T-helper 2 cell treated with Interferon-gamma antibody and Interleukin-4, amounts not matched to agents 5 μg/mL and 100 μg/mL, for 36 hours (primary cell): ENCODE data around the gene ADAT3.

Experiments
- DNase-seq: peaks from one replicate; pipeline ENCODE4 v3.0.0; 2021; ENCODE audit warnings: low spot score
- H3K27ac Mint-ChIP-seq: one replicate; pipeline ENCODE4 v1.8.0; 2021; ENCODE audit warnings: mild to moderate bottlenecking, mixed read lengths
- H3K27me3 Mint-ChIP-seq: one replicate; pipeline ENCODE4 v1.8.0; 2021; ENCODE audit warnings: low read depth, mixed read lengths
- H3K36me3 Mint-ChIP-seq: one replicate; pipeline ENCODE4 v1.8.0; 2021; ENCODE audit warnings: low read depth, mixed read lengths
- H3K4me1 Mint-ChIP-seq: one replicate; pipeline ENCODE4 v1.8.0; 2021; ENCODE audit warnings: low read depth, mixed read lengths
- H3K4me3 Mint-ChIP-seq: one replicate; pipeline ENCODE4 v1.8.0; 2022; ENCODE audit warnings: mild to moderate bottlenecking, moderate library complexity, mixed read lengths
- H3K9me3 Mint-ChIP-seq: one replicate; pipeline ENCODE4 v1.8.0; 2021; ENCODE audit warnings: mixed read lengths

ADAT3 gene

DNA sequence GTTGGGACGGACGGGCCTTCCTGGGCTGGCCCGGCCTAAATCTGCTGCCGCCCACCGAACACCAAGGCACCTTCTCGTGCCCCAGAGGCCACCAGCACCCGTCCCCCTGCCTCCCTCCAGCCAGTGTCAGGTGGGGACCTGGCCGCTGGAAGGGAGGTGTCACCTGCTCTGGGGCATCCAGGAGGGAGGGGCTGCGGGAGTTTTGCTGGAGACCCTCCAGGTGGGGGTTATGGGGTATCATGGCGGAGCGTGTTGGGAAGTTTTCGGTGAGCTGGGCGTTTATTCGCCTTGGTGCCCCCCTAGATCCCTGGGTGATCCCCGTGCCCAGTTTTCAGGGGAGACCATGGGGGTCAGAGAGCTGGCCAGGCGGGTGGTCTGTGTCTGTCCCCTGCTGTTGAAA lies 45.4 kb downstream of the ADAT3 start:
- H3K36me3 Mint-ChIP-seq: peaks cover 10% of the 10 kb centered on the region
- H3K27me3 Mint-ChIP-seq: no peaks in the 10 kb centered on the region
- H3K27ac Mint-ChIP-seq: no peak overlapping the region
- H3K4me1 Mint-ChIP-seq: peaks cover 3% of the 10 kb centered on the region
- no peak overlapping the region for H3K4me3 Mint-ChIP-seq
- H3K9me3 Mint-ChIP-seq: no peaks in the 10 kb centered on the region
- no peak for DNase-seq

GRCh38 chr19:1952635-1953034 lies 47.4 kb downstream of the ADAT3 start:
- no peak overlapping the region for H3K27ac Mint-ChIP-seq
- H3K36me3 Mint-ChIP-seq: peaks cover 7% of the 10 kb centered on the region
- H3K4me3 Mint-ChIP-seq: no peak overlapping the region

DNA sequence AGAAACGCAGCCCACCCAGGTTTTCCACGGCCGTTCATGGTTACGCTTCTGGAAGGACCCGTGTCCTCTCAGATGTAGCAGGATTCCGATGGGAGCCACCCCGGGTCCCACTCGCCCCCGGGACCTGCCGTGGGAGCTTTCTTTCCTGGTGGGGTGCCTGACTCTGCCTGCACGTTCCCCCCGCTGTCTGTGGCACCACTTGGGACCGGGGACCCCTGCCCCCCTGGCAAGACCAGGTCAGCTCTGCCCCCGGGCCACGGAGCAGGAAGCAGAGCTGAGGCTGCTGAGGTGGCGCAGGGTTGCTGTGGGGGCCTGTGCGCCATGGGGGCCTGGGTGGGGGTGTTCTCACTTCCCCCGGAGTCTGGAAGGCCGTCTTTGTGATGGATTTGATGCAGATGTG lies 47.8 kb downstream of the ADAT3 start:
- Mint-ChIP-seq H3K9me3 (no peaks in the 10 kb centered on the region), H3K27me3 (no peaks in the 10 kb centered on the region), H3K4me1 (no peaks in the 10 kb centered on the region), H3K4me3 (no peak overlapping the region), H3K27ac (no peak overlapping the region), H3K36me3 (peaks cover 7% of the 10 kb centered on the region)
- no peak for DNase-seq

More at GRCh38 chr19:1952635-1953034, 47.4 kb downstream of the ADAT3 start:
- no peaks in the 10 kb centered on the region for H3K27me3 Mint-ChIP-seq
- H3K9me3 Mint-ChIP-seq: no peaks in the 10 kb centered on the region
- no peaks in the 10 kb centered on the region for H3K4me1 Mint-ChIP-seq
- no peak for DNase-seq

GRCh38 chr19:1953441-1954094 lies 48.4 kb downstream of the ADAT3 start:
- Mint-ChIP-seq H3K9me3 (no peaks in the 10 kb centered on the region), H3K27me3 (no peaks in the 10 kb centered on the region), H3K36me3 (peaks cover 7% of the 10 kb centered on the region), H3K27ac (no peak overlapping the region), H3K4me1 (no peaks in the 10 kb centered on the region), H3K4me3 (no peak overlapping the region)
- DNase-seq: no peak

GRCh38 chr19:1954532-1954933 lies 49.3 kb downstream of the ADAT3 start:
- no peak overlapping the region for H3K4me3 Mint-ChIP-seq
- H3K27ac Mint-ChIP-seq: no peak overlapping the region
- H3K4me1 Mint-ChIP-seq: no peaks in the 10 kb centered on the region
- no peak for DNase-seq
- H3K36me3 Mint-ChIP-seq: peaks cover 3% of the 10 kb centered on the region
- H3K9me3 Mint-ChIP-seq: no peaks in the 10 kb centered on the region
- no peaks in the 10 kb centered on the region for H3K27me3 Mint-ChIP-seq

DNA sequence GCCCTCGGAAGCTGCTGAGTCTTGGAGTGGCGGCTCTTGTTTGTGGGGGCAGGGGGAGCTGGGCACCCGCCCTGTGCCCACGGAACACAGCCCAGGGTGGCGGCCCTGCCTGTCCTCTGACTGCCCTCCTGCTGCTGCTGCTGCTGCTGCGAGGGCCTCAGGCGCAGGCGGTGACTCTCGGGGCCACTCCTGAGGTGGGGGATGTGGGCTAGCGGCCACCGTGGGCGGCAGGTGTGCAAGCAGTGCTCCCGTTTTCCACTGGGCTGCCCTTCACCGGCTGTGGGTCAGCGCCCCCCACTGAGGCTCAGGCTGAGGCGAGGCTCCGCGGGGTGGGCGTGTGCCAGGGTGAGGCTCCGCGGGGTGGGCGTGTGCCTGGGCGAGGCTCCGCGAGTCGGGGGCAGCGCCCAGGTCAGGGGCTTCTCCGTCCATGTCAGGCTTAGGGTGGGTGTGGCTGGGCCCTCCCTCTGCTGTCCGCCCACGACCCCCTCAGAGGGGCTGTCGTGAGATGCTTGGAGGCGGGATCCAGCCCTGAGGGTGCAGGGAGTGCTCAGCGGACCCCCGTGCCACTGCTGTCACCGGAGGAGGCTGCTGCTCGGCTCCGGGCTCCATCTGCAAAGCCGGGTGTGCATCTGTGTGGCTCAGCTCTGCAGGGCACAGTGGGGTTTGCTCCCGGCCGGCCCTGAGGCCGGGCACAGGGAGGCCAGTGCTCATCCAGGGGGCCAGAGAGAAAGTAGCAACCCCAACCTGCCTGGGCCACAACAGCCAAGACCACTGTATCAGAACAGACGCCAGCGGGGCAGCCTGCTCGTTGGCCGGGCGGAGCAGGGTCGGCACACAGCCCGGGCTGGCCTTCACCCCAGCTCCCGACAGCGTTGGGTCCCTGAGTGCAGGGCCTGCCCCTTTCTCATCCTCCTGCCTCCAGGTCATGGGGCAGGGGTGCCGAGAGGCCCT lies 50.2 kb downstream of the ADAT3 start:
- Mint-ChIP-seq H3K4me1 (no peaks in the 10 kb centered on the region), H3K36me3 (peaks cover under 1% of the 10 kb centered on the region), H3K4me3 (no peak overlapping the region), H3K27me3 (no peaks in the 10 kb centered on the region), H3K9me3 (no peaks in the 10 kb centered on the region), H3K27ac (no peak overlapping the region)
- no peak for DNase-seq

GRCh38 chr19:1956122-1956494 lies 50.9 kb downstream of the ADAT3 start:
- H3K9me3 Mint-ChIP-seq: no peaks in the 10 kb centered on the region
- no peaks in the 10 kb centered on the region for H3K4me1 Mint-ChIP-seq
- no peak overlapping the region for H3K27ac Mint-ChIP-seq
- no peak overlapping the region for H3K4me3 Mint-ChIP-seq
- DNase-seq: no peak
- no peaks in the 10 kb centered on the region for H3K36me3 Mint-ChIP-seq
- H3K27me3 Mint-ChIP-seq: no peaks in the 10 kb centered on the region

- Mint-ChIP-seq H3K36me3 (no peaks in the 10 kb centered on the region), H3K4me1 (no peaks in the 10 kb centered on the region), H3K9me3 (no peaks in the 10 kb centered on the region), H3K27me3 (no peaks in the 10 kb centered on the region), H3K4me3 (no peak overlapping the region), H3K27ac (no peak overlapping the region)
- DNase-seq: no peak
Observed at GRCh38 chr19:1956868-1957492, 51.8 kb downstream of the ADAT3 start.

DNA sequence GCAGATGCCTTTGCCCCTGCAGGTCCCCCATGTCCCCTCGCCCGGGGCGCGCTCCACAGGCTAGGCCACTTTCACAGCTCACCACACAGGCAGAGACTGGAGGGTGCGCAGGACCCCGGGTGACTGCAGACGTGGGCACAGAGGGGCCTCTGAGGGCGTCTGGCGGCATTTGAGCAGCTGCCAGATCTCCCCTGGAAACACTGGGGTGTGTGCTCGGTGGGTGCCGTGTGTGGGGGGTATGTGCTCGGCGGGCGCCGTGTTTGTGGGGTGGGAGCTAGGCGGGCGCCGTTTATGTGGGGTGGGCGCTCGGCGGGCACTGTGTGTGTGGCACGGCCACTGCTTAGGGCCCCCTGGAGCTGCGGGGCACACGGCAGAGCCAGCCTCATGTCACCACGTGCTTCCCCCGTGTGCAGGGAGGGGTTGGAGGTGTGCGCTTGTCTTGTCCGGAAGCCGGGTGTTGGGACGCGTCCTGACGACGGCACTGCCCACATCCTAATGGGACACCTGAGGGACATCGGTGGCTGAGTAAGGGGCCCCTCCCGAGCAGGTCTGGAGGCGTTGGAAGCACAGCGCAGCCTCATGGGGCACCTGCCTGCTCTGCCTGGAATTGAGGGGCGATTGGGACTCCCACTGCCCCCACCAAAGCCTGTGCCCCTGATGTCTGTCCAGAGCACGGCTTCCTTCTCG lies 52.5 kb downstream of the ADAT3 start:
- no peak for DNase-seq

GRCh38 chr19:1959928-1960589 lies 54.9 kb downstream of the ADAT3 start:
- DNase-seq: no peak
- H3K4me1 Mint-ChIP-seq: no peaks in the 10 kb centered on the region
- no peak overlapping the region for H3K4me3 Mint-ChIP-seq
- H3K27me3 Mint-ChIP-seq: no peaks in the 10 kb centered on the region
- H3K27ac Mint-ChIP-seq: no peak overlapping the region
- no peaks in the 10 kb centered on the region for H3K9me3 Mint-ChIP-seq
- H3K36me3 Mint-ChIP-seq: no peaks in the 10 kb centered on the region

More for the DNA sequence above, 52.5 kb downstream of the ADAT3 start:
- no peaks in the 10 kb centered on the region for H3K4me1 Mint-ChIP-seq
- no peaks in the 10 kb centered on the region for H3K9me3 Mint-ChIP-seq
- H3K27ac Mint-ChIP-seq: no peak overlapping the region
- H3K27me3 Mint-ChIP-seq: no peaks in the 10 kb centered on the region
- no peak overlapping the region for H3K4me3 Mint-ChIP-seq
- H3K36me3 Mint-ChIP-seq: no peaks in the 10 kb centered on the region

- no peaks in the 10 kb centered on the region for H3K9me3 Mint-ChIP-seq
- H3K36me3 Mint-ChIP-seq: peaks cover 3% of the 10 kb centered on the region
- no peak overlapping the region for H3K4me3 Mint-ChIP-seq
- peaks cover 4% of the 10 kb centered on the region for H3K4me1 Mint-ChIP-seq
- no peak for DNase-seq
- H3K27ac Mint-ChIP-seq: no peak overlapping the region
- no peaks in the 10 kb centered on the region for H3K27me3 Mint-ChIP-seq
Observed at GRCh38 chr19:1961000-1961883, 56.0 kb downstream of the ADAT3 start.

DNA sequence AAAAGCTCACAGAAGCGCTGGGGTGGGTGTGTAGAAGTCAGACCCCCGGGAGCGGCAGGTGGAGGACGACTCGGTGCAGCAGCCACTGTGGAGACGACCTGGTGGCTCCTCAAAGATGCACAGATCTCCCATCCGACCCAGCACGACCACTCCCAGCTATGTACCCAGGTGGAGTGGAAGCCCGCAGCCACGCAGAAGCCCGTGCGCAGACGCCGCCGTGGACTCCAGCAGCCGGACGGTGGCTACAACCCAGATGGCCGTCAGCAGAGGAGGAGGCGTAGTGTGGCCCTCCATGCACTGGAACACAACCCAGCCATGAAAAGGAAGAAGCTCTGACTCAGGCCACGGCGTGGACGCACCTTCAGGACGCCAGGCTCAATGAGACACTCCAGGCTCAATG lies 57.5 kb downstream of the ADAT3 start:
- no peaks in the 10 kb centered on the region for H3K27me3 Mint-ChIP-seq
- no peak overlapping the region for H3K27ac Mint-ChIP-seq
- no peaks in the 10 kb centered on the region for H3K9me3 Mint-ChIP-seq
- H3K36me3 Mint-ChIP-seq: peaks cover 4% of the 10 kb centered on the region
- no peak overlapping the region for H3K4me3 Mint-ChIP-seq
- H3K4me1 Mint-ChIP-seq: peaks cover 8% of the 10 kb centered on the region
- no peak for DNase-seq
